HG02642 (cell line): ENCODE measurements around the gene RPL12.

ENCODE experiments used
- ATAC-seq: cut with Tn5 transposase; IDR thresholded peaks from one replicate; pipeline ENCODE4 v1.9.1; 2021; ENCODE audit warnings: mild to moderate bottlenecking; ENCODE audit not compliant: unreplicated experiment, poor library complexity

Gene RPL12

GRCh38 chr9:127450830-127451607 lies at the start of gene RPL12, which contains the start of gene LRSAM1:
RPL12 (minus strand) TSS chr9:127451406; CDS start chr9:127451317, 89 bp downstream.
LRSAM1 (plus strand) TSS chr9:127451510; CDS start chr9:127454528, 3,018 bp downstream.
- ATAC-seq, result peak; percentile 70

- no peak for ATAC-seq
Measured at GRCh38 chr9:127500862-127501261, 49.7 kb upstream of the RPL12 start.

- ATAC-seq, result no peak
Measured at GRCh38 chr9:127500399-127500798, 49.2 kb upstream of the RPL12 start.

GRCh38 chr9:127498298-127498697 lies 47.1 kb upstream of the RPL12 start:
- no peak for ATAC-seq

- ATAC-seq, result no peak
Measured at GRCh38 chr9:127497656-127498290, 46.6 kb upstream of the RPL12 start.

GRCh38 chr9:127496974-127497373 lies 45.8 kb upstream of the RPL12 start:
- no peak for ATAC-seq

GRCh38 chr9:127495884-127496555 lies 44.8 kb upstream of the RPL12 start:
- ATAC-seq, result no peak

- ATAC-seq, result no peak
Measured at GRCh38 chr9:127494304-127494702, 43.1 kb upstream of the RPL12 start.

GRCh38 chr9:127493592-127494303 lies 42.5 kb upstream of the RPL12 start:
- no peak for ATAC-seq

- no peak for ATAC-seq
Measured at GRCh38 chr9:127492616-127493015, 41.4 kb upstream of the RPL12 start.

GRCh38 chr9:127491516-127491915 lies 40.3 kb upstream of the RPL12 start:
- no peak for ATAC-seq

GRCh38 chr9:127490535-127491230 lies 39.5 kb upstream of the RPL12 start:
- no peak for ATAC-seq

GRCh38 chr9:127489471-127490115 lies 38.4 kb upstream of the RPL12 start:
- ATAC-seq, result no peak

GRCh38 chr9:127488946-127489345 lies 37.7 kb upstream of the RPL12 start:
- ATAC-seq, result no peak

- ATAC-seq, result no peak
Measured at GRCh38 chr9:127485995-127486394, 34.8 kb upstream of the RPL12 start.

GRCh38 chr9:127482662-127483061 lies 31.5 kb upstream of the RPL12 start:
- no peak for ATAC-seq

- ATAC-seq, result no peak
Measured at GRCh38 chr9:127479507-127480081, 28.4 kb upstream of the RPL12 start.

GRCh38 chr9:127474592-127474991 lies 23.4 kb upstream of the RPL12 start:
- no peak for ATAC-seq

- no peak for ATAC-seq
Measured at GRCh38 chr9:127473932-127474331, 22.7 kb upstream of the RPL12 start.
